HepG2 (cell line): Measurements from ENCODE around the gene SMIM44.

Source experiments
- EZH2 ChIP-seq: conservative IDR thresholded peaks from 2 replicates; pipeline ENCODE4 v1.6.1; 2012; ENCODE audit warnings: mild to moderate bottlenecking, low read depth, low read length, moderate library complexity
- MAX ChIP-seq: IDR thresholded peaks from 2 replicates; pipeline ENCODE4 v1.6.1; 2012; ENCODE audit warnings: inconsistent platforms
- POLR2A ChIP-seq, 2 experiments: IDR thresholded peaks; 2 replicates each; pipeline ENCODE4 v1.6.1; 2011; ENCODE audit warnings: low read depth in 2 of 2, low read length in 2 of 2, mild to moderate bottlenecking in 1 of 2, moderate library complexity in 1 of 2; ENCODE audit not compliant: insufficient read depth in 1 of 2
- ZFP90 ChIP-seq: sonication (generic); formaldehyde crosslinking; IDR thresholded peaks from 2 replicates; pipeline ENCODE4 v1.8.0; 2022; ENCODE audit warnings: missing genetic modification reagents, mild to moderate bottlenecking, inconsistent platforms, borderline replicate concordance
- ZNF460 ChIP-seq: sonication (generic); formaldehyde crosslinking; IDR thresholded peaks from 2 replicates; pipeline ENCODE4 v1.5.1; 2020; ENCODE audit warnings: missing genetic modification reagents, mild to moderate bottlenecking, borderline replicate concordance

- TF ChIP-seq ZNF460 (no peak), ZFP90 (CRISPR knock-in tag) (no peak), POLR2A (IDR thresholded peaks at IDR 0.05; ENCODE audit: insufficient read depth in 1 of 2, low read depth in 2 of 2, low read length in 2 of 2) (no peak), MAX (no peak), EZH2 (no peak)
Observed at GRCh38 chr19:3508771-3509535, 25.7 kb upstream of the SMIM44 start.
